ENCODE data around the gene NAALAD2.

DNA sequence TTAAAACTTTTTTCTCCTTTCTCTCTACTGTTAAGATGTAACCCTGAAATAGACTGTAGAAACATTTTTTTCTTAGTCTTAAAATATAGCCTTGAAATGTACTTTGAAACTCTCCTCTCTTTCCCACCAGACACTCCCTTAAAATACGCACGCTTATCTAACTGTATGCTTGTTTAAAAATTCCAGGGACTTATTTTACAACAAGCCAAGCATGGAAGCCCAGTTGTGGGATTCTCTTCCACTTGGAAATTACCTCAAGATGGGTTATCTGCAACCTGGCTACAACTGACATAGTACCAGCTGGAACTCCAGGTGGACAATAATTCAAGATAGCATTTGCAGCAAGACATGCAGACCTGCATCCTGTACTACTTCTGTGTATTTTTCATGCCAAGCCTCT, 100.5 kb downstream of the NAALAD2 start:
- TF ChIP-seq, protein P1, sequence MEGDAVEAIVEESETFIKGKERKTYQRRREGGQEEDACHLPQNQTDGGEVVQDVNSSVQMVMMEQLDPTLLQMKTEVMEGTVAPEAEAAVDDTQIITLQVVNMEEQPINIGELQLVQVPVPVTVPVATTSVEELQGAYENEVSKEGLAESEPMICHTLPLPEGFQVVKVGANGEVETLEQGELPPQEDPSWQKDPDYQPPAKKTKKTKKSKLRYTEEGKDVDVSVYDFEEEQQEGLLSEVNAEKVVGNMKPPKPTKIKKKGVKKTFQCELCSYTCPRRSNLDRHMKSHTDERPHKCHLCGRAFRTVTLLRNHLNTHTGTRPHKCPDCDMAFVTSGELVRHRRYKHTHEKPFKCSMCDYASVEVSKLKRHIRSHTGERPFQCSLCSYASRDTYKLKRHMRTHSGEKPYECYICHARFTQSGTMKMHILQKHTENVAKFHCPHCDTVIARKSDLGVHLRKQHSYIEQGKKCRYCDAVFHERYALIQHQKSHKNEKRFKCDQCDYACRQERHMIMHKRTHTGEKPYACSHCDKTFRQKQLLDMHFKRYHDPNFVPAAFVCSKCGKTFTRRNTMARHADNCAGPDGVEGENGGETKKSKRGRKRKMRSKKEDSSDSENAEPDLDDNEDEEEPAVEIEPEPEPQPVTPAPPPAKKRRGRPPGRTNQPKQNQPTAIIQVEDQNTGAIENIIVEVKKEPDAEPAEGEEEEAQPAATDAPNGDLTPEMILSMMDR (conservative IDR thresholded peaks at IDR 0.05 in 1 of 2, IDR thresholded peaks at IDR 0.05 in 1 of 2; ENCODE audit: low read depth in 1 of 2, low read length in 2 of 2) = no peak
- no peak for TF ChIP-seq EZH2 (IDR thresholded peaks at IDR 0.05; ENCODE audit: low read length, missing control alignments)
